Gastroesophageal sphincter (tissue), 3 donors: Measurements from ENCODE around the gene AHNAK2.

ENCODE experiments used
- EP300 ChIP-seq: sonication (generic); formaldehyde crosslinking; IDR thresholded peaks from one replicate; pipeline ENCODE4 v1.6.1; 2017; ENCODE audit warnings: antibody characterized with exemption, mild to moderate bottlenecking
- POLR2A ChIP-seq, 2 donors: fragments of 450-650 bp; IDR thresholded peaks; one replicate each; pipeline ENCODE4 v1.6.1; 2017; ENCODE audit warnings: antibody characterized with exemption in 2 of 2, mild to moderate bottlenecking in 2 of 2, moderate library complexity in 1 of 2
- POLR2AphosphoS5 ChIP-seq: sonication (generic); formaldehyde crosslinking; IDR thresholded peaks from one replicate; pipeline ENCODE4 v1.6.1; 2017; ENCODE audit warnings: antibody characterized with exemption
- TF ChIP-seq, protein P1 (sequence below), 4 experiments: fragments of 200-600 bp in 2 of 4; fragments of 450-650 bp in 2 of 4; sonication (generic) in 1 of 4; IDR thresholded peaks; one replicate each; pipeline ENCODE4 v1.5.1; 2017 to 2019; ENCODE audit warnings: antibody characterized with exemption in 4 of 4, mild to moderate bottlenecking in 2 of 4, moderate library complexity in 2 of 4

DNA sequence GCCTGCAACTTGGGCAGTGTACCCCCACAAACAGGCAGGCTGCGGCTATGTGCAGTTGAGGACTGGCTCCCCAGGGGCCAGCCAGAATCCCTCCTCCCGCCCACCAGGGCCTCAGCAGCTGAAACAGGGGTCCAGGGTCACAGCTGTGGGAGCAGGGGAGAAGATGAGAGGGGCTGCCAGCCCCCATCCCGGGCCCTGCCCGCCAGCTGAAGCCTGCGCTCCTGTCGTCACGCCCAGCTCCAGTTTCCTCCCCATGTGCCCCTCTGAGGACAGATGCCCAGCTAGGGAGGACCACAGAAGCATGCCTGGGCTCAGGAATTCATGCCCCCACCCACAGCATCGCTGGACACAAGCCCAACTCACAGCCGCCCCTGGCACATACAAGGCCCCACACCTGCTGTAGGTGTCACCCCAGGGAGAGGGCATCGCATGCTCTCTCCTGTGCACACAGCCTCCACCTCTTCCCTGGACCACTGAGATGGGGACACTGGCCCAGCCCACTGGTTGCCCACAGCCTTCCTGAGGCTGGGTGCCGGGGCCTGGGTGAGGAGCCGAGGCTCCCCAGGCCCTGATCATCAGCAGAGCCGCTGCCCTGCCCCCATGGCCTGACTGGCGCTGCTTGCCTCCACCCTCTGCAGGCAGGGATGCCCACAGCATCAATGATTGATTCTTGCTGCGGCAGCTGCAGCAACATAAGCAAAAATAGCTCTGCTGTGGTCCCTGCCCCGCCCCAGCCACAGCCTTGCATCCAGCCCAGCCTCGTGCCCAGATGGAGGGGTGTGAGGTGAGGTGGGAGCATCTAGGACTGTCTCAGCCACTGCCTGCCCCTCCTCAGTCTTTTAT lies 3.7 kb upstream of the AHNAK2 start:
- TF ChIP-seq, protein P1, sequence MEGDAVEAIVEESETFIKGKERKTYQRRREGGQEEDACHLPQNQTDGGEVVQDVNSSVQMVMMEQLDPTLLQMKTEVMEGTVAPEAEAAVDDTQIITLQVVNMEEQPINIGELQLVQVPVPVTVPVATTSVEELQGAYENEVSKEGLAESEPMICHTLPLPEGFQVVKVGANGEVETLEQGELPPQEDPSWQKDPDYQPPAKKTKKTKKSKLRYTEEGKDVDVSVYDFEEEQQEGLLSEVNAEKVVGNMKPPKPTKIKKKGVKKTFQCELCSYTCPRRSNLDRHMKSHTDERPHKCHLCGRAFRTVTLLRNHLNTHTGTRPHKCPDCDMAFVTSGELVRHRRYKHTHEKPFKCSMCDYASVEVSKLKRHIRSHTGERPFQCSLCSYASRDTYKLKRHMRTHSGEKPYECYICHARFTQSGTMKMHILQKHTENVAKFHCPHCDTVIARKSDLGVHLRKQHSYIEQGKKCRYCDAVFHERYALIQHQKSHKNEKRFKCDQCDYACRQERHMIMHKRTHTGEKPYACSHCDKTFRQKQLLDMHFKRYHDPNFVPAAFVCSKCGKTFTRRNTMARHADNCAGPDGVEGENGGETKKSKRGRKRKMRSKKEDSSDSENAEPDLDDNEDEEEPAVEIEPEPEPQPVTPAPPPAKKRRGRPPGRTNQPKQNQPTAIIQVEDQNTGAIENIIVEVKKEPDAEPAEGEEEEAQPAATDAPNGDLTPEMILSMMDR (IDR thresholded peaks at IDR 0.05), result no peak
- TF ChIP-seq POLR2AphosphoS5 (no peak), EP300 (no peak), POLR2A (IDR thresholded peaks at IDR 0.05) (no peak)
